Kidney (tissue), 14 donors: ENCODE measurements around the gene PTPRG. TPM values are rescaled to one million over a fixed set of nuclear protein-coding genes. Genes with fewer than 3 reads are reported as not detected.

Source experiments
- DNase-seq, 5 donors: peaks; one replicate each; pipeline ENCODE4 v3.0.0-alpha.2; 2013 to 2020
- FAIRE-seq: peaks from 2 replicates; lab custom pipeline; 2012; peaks lifted over from hg19 to GRCh38; lab: Jason Lieb, UNC
- H3K27ac ChIP-seq, 2 donors: one replicate each; pipeline ENCODE4 v1.7.0; 2013; ENCODE audit warnings: low read depth in 2 of 2, low read length in 2 of 2, inconsistent platforms in 1 of 2
- H3K27me3 ChIP-seq: one replicate; pipeline ENCODE4 v1.7.1; 2013; ENCODE audit warnings: low read length, inconsistent platforms; ENCODE audit not compliant: control insufficient read depth, insufficient read depth
- H3K36me3 ChIP-seq, 3 donors: one replicate each; pipeline versions ENCODE4 v1.7.0 to v1.7.1; 2013; ENCODE audit warnings: low read length in 3 of 3, control low read depth in 1 of 3, inconsistent platforms in 1 of 3; ENCODE audit not compliant: insufficient read depth in 3 of 3, control insufficient read depth in 2 of 3
- H3K4me1 ChIP-seq, 3 donors: one replicate each; pipeline versions ENCODE4 v1.7.0 to v1.7.1; 2013; ENCODE audit warnings: low read length in 3 of 3, inconsistent platforms in 1 of 3, low read depth in 1 of 3; ENCODE audit not compliant: control insufficient read depth in 2 of 3, insufficient read depth in 2 of 3
- H3K4me3 ChIP-seq, 3 donors: one replicate each; pipeline versions ENCODE4 v1.7.0 to v1.8.1; 2013; ENCODE audit warnings: low read length in 3 of 3, control low read depth in 1 of 3, inconsistent platforms in 1 of 3
- H3K9ac ChIP-seq, 3 donors: one replicate each; pipeline versions ENCODE4 v1.7.0 to v1.7.1; 2013; ENCODE audit warnings: low read length in 3 of 3, control low read depth in 1 of 3, inconsistent platforms in 1 of 3
- H3K9me3 ChIP-seq, 3 donors: one replicate each; pipeline versions ENCODE4 v1.7.0 to v1.7.1; 2013; ENCODE audit warnings: low read length in 3 of 3, control low read depth in 1 of 3, inconsistent platforms in 1 of 3; ENCODE audit not compliant: control insufficient read depth in 2 of 3, insufficient read depth in 1 of 3
- CTCF ChIP-seq: IDR thresholded peaks from 3 replicates; pipeline ENCODE4 v1.5.1; 2012; ENCODE audit warnings: mild to moderate bottlenecking, moderate library complexity, borderline replicate concordance; ENCODE audit not compliant: insufficient read depth; ENCODE audit errors: extremely low read depth
- intact Hi-C: fragments of 100-400 bp; cut with DNase I; formaldehyde crosslinking; loops from one replicate; pipeline ENCODE4 v1.11.1; 2022
- polyA plus RNA-seq: library from polyadenylated mRNA; stranded (reverse); fragments of 350-450 nt; fragmentation: Illumina TruSeq; extraction: RNeasy Lipid Tissue Mini Kit (QIAGEN cat#74804); gene quantifications from one replicate; pipeline ENCODE4 v1.2.3, GENCODE V29; 2014; ENCODE audit warnings: low read depth, low replicate concordance; ENCODE audit not compliant: insufficient read depth
- total RNA-seq: library from RNA; stranded (reverse); fragmentation: NEBNext Ultra II Directional; extraction: Animal tissue kit (Norgen Biotek cat#: 25700); gene quantifications from one replicate; pipeline ENCODE4 v1.2.1, GENCODE V29; 2021
- donor health status: control.
- donor health status: control.
- donor health status: control.
- donor health status: control.
- donor health status: control.
- donor health status: DM: yes; HTN: yes; CAD: no.
- donor health status: Normal renal cell carcinoma (clear cell type).

Gene PTPRG
- total and polyA plus RNA-seq, 2 donors from 2014 or later: 9.2 to 154 TPM

DNA sequence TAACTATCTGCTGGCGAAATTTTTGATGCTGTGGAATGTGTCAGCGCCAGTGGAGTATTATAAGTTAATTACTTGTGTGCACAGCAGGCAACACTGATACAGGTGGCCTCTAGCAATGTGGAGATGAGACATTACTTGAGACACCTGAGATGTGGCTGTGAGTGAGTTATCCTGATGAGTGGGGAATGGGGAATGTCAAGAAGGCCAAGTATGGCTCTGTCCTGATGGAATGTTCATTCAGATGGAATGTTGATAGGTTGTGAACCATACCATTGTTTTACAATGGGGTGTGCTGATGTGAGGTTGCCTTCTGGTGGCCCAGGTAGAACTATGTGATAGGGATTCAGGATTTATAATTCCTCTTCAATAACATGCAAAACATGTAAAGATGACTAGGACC is 404.8 kb downstream of the PTPRG start:
- no peaks in the 10 kb centered on the region for H3K36me3 ChIP-seq
- no peaks in the 10 kb centered on the region for H3K27me3 ChIP-seq
- TF ChIP-seq CTCF: no peak
- no peak for FAIRE-seq
- no peaks in the 10 kb centered on the region for H3K9me3 ChIP-seq
- no peak overlapping the region for H3K27ac ChIP-seq
- no peak overlapping the region for H3K4me3 ChIP-seq
- no peak for DNase-seq
- no peak overlapping the region for H3K9ac ChIP-seq
- H3K4me1 ChIP-seq: peaks cover 3 to 12% (median 3%) of the 10 kb centered on the region in 3 donors
- intact Hi-C loops: no loop called here

GRCh38 chr3:61967019-61967418 is 405.6 kb downstream of the PTPRG start:
- intact Hi-C loops: no loop called here
- no peaks in the 10 kb centered on the region for H3K27me3 ChIP-seq
- H3K9ac ChIP-seq: no peak overlapping the region
- H3K4me1 ChIP-seq: peaks cover 3 to 12% (median 3%) of the 10 kb centered on the region in 3 donors
- TF ChIP-seq CTCF: no peak
- H3K9me3 ChIP-seq: no peaks in the 10 kb centered on the region
- H3K4me3 ChIP-seq: no peak overlapping the region
- FAIRE-seq (no peak), DNase-seq (no peak)
- H3K36me3 ChIP-seq: no peaks in the 10 kb centered on the region
- no peak overlapping the region for H3K27ac ChIP-seq

- FAIRE-seq (no peak), DNase-seq (no peak)
- no peaks in the 10 kb centered on the region for H3K27me3 ChIP-seq
- no peak overlapping the region for H3K4me3 ChIP-seq
- no peaks in the 10 kb centered on the region for H3K36me3 ChIP-seq
- H3K27ac ChIP-seq: no peak overlapping the region
- no peak overlapping the region for H3K9ac ChIP-seq
- H3K4me1 ChIP-seq: peaks cover 3 to 12% (median 3%) of the 10 kb centered on the region in 3 donors
- intact Hi-C loops: no loop called here
- no peak for TF ChIP-seq CTCF
- no peaks in the 10 kb centered on the region for H3K9me3 ChIP-seq
These were observed 406.6 kb downstream of the PTPRG start for GRCh38 chr3:61967937-61968336.

DNA sequence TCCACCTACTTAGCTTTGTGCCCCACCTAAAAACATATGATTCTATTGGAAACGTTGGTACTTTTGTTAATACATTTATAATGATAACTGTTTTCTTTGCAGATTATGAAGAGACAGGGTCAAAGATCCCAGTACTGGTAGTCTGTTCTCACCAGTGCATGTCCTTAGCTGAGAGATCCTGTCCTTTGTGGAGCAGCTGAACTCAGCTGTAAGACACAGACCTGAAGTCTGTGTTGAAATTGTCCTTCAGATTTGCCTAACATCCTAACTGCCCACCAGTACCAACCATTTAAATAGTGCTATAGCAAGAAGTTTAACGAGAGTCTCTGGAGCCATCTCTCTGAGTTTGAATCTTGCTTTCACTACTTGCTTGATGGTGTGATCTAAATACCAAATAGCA is 413.3 kb downstream of the PTPRG start:
- FAIRE-seq: no peak
- Histone ChIP-seq H3K9ac (no peak overlapping the region), H3K36me3 (no peaks in the 10 kb centered on the region), H3K27me3 (no peaks in the 10 kb centered on the region), H3K4me1 (peaks cover 0 to 12% (median 0%) of the 10 kb centered on the region in 3 donors), H3K27ac (no peak overlapping the region), H3K9me3 (no peaks in the 10 kb centered on the region), H3K4me3 (no peak overlapping the region)
- no peak for DNase-seq
- TF ChIP-seq CTCF: no peak
- intact Hi-C loops: no loop called here
